Epithelial cell of esophagus (primary cell): Measurements from ENCODE around the gene TMEM131.
"Not testable (repeated sequence)": the region's sequence is repeated elsewhere in the genome, so short reads cannot be mapped to it uniquely, and the experiment has no call there.

Experiments
- DNase-seq: peaks from one replicate; pipeline ENCODE4 v3.0.0; 2010; ENCODE audit warnings: low read depth
- H3K4me3 ChIP-seq: 2 replicates; pipeline ENCODE4 v1.5.1; 2011; ENCODE audit warnings: mild to moderate bottlenecking, low read length, control low read depth
- CTCF ChIP-seq: IDR thresholded peaks from 2 replicates; pipeline ENCODE4 v1.5.1; 2011; ENCODE audit warnings: low read depth, mild to moderate bottlenecking, low read length, control low read depth, inconsistent platforms; ENCODE audit not compliant: insufficient read depth; ENCODE audit errors: missing control alignments

Gene TMEM131

DNA sequence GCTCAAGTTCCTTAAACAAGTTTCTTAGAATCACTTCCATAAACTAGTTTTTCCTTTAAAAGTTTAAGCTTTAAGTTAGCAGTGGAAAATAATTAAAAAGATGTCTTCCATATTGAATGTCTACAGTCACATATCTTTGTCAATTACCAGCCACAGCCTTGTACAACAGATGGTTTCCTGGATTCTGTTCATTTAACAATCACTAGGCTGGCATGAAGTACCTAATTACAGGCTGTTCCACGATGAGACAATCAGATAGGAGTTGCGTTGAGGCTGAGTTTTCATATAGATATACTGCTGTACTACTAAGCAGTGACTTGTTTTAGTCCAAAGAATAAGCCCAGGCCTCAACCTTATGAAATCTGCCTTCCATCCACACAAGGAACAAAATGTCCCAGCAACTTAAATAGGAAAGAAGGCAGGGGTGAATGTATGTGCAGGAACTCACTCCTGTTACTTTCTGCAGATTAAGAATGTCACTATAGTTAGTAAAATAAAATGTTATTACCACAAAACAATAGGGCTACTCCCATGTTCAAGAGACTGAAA lies 151.4 kb downstream of the TMEM131 start:
- no peak for DNase-seq
- TF ChIP-seq CTCF: no peak

DNA sequence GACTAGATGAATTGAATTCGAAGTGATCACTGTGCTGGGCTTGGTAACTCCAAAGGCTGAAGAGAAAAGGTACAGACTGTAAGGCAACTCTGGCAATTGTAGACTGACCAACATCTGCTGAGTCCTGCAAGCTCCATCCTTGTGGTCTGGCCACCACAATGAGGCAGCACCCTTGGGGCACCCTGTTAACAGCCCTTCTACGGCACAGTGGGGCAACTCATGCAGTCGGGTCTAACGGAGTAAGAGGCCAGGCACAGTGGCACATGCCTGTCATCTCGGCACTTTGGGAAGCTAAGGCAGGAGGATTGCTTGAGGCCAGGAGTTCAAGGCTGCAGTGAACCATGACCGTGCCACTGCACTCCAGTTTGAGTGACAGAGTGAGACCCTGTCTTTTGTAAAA lies 155.6 kb downstream of the TMEM131 start:
- no peak overlapping the region for H3K4me3 ChIP-seq
- DNase-seq: no peak
- no peak for TF ChIP-seq CTCF

More for the DNA sequence above, 151.4 kb downstream of the TMEM131 start:
- no peak overlapping the region for H3K4me3 ChIP-seq

GRCh38 chr2:97834610-97835009 lies 161.1 kb downstream of the TMEM131 start:
- TF ChIP-seq CTCF: no peak
- H3K4me3 ChIP-seq: no peak overlapping the region
- DNase-seq: peak; percentile 8

- H3K4me3 ChIP-seq: no peak overlapping the region
- no peak for TF ChIP-seq CTCF
- no peak for DNase-seq
These were observed 164.6 kb downstream of the TMEM131 start for GRCh38 chr2:97831121-97831520.

GRCh38 chr2:97829255-97829654 lies 166.5 kb downstream of the TMEM131 start:
- H3K4me3 ChIP-seq, DNase-seq: not testable (repeated sequence)

GRCh38 chr2:97827013-97827412 lies 168.7 kb downstream of the TMEM131 start:
- not testable (repeated sequence) for H3K4me3 ChIP-seq, DNase-seq

DNA sequence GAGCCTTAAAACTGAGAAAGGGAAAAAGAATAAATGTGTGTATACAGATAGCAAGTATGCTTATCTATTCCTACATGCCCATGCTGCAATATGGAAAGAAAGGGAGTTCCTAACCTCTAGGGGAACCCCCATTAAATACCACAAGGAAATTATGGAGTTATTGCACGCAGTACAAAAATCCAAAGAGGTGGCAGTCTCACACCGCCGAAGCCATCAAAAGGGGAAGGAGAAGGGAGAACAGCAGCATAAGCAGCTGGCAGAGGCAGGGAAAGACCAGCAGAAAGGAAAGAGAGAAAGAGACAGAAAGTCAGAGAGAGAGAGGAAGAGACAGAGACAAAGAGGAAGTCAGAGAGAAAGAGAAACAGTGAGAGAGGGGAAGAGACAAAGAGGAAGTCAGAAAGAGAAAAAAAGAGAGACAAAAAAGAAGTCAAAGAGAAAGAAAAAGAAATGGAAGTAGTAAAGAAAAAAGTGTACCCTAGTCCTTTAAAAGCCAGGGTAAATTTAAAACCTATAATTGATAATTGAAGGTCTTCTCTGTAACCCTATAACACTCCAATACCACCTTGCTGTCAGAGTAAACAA lies 169.4 kb downstream of the TMEM131 start:
- not testable (repeated sequence) for H3K4me3 ChIP-seq, DNase-seq

- H3K4me3 ChIP-seq, DNase-seq: not testable (repeated sequence)
These were observed 171.7 kb downstream of the TMEM131 start for GRCh38 chr2:97824011-97824410.

DNA sequence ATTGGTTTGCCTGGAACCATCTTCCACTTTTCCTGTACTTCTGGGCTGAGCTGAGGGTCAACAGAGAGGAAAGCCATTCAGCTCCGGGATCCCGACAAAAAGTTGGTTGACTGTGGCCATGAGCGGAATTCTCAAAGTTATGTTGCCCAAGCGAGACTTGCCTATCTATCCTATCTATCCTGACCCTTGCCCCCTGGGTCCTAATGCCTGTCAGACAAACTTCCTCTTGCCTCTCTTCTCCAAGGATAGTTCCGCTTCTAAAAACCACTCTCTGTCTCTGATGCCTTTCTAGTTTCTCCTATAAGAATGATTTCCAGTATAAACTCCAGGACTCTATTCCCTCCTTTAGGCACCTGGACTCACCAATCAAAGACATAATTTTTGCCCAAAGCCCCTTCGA lies 173.9 kb downstream of the TMEM131 start:
- not testable (repeated sequence) for DNase-seq, H3K4me3 ChIP-seq

DNA sequence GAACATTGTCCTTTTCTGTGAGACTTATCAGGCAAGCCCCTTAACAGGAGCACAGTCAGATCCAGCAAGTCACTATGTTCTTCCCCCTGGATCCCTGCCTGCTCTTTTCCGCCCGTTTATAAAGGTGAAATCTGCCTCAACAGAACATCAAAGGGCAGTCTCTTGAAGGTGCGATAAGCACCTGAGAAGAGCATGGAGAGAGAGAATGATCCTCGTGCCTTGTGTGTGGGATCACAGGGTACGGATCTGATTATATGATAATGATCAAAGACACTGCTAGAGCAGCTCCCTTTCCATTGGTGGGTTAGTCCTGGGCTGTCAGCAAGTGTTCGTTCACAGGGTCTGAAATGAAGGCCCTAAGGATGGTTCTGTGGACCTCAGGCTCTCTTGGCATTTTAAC lies 176.0 kb downstream of the TMEM131 start:
- no peak for DNase-seq
- H3K4me3 ChIP-seq: no peak overlapping the region
- no peak for TF ChIP-seq CTCF
